ENCODE measurements around the gene ZNF296.

DNA sequence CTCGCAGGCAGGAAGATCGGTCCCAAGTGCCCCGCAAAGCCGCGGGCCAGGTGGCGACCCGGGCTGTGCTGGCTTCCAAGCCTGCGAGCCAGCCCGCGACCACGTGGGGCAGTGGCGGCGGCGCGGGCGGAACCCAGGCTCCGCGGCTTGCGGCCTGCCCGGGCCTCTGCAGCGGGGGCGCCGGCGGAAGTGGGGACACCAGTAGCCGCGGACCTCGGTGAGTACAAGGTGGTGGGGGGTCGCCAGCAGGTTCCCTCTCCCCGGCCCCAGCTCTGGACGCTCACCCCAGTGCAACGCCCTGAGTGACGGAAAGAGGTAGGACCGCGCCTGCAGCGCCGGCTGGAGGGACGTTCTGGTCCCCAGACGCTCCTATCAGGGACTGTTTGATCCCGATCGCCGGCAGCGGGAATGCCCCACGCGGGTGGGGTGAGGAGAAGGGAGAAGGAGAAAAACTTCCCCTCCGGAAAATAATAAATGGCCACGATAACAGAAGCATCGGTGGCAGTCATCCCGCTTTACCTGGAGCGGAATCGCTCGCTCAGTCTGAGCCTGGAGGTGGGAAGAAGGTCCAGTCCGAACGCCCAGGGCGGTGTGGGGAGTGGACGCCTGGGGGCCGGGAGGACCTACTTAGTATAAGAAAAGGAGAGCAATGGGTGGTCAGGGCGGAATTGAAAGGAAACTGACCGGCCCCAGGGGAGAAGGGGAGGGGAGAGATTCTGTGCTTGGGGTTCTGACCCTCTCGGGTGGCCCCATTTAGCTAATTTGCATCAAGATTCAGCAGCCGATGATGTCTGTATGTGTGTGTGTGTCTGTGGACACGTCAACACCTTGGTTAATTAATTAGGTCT is 3.0 kb upstream of the ZNF296 start, which contains the start of gene GEMIN7:
- peak in 3 of 6 experiments; percentile 29 to 58 (median 46) for TF ChIP-seq CTCF (IDR thresholded peaks at IDR 0.05)
- TF ChIP-seq POLR2A (IDR thresholded peaks at IDR 0.05) = peak in 3 of 4 donors; percentile 22 to 61 (median 25)

Data from upper lobe of left lung (tissue), 4 donors.